ENCODE data around the gene ICOSLG. TPM values are rescaled to one million over a fixed set of nuclear protein-coding genes. Genes with fewer than 3 reads are reported as not detected.
"Not testable (repeated sequence)": the region's sequence is repeated elsewhere in the genome, so short reads cannot be mapped to it uniquely, and the experiment has no call there.

ICOSLG gene
- total and polyA plus RNA-seq, 2 of the 4 experiments (the other 2 are of a cell fraction), result under 0.01 to 0.09 TPM

- H2BK5ac ChIP-seq (ENCODE audit: low read depth, low read length, poor library complexity, severe bottlenecking); H4K91ac ChIP-seq (ENCODE audit: insufficient read depth, low read depth, low read length); H3K36me3 ChIP-seq (ENCODE audit: control insufficient read depth, insufficient read depth, low read length); in situ Hi-C loops (cut with MboI; ENCODE audit: low sequenced_read_pairs); H2BK120ac ChIP-seq (ENCODE audit: low read depth, low read length); H3K4me1 ChIP-seq (ENCODE audit: control insufficient read depth, insufficient read depth, low read length); H3K4me3 ChIP-seq (ENCODE audit: insufficient read depth, low read depth, low read length); H3K4me2 ChIP-seq (ENCODE audit: low read depth, low read length); H2AK9ac ChIP-seq (replicated peaks; ENCODE audit: low read depth, low read length, poor library complexity); H3K14ac ChIP-seq (replicated peaks; ENCODE audit: low read depth, low read length); H3K9me1 ChIP-seq (ENCODE audit: insufficient read depth, low read length); H3K4ac ChIP-seq (ENCODE audit: low read depth, low read length); H2BK20ac ChIP-seq (ENCODE audit: low read depth, low read length); H2AFZ ChIP-seq (replicated peaks; ENCODE audit: low read length, poor library complexity); H2AK5ac ChIP-seq (ENCODE audit: low read depth, low read length); H3K9ac ChIP-seq (ENCODE audit: low read depth, low read length); H2BK15ac ChIP-seq (ENCODE audit: low read depth, low read length); DNase-seq; H4K8ac ChIP-seq (ENCODE audit: low read depth in 2 of 2, low read length in 2 of 2); POLR2A ChIA-PET (ENCODE audit: unreplicated experiment); BruUV-seq (replicated peaks); H3K79me1 ChIP-seq (ENCODE audit: low read depth in 1 of 2, low read length in 2 of 2); H3K9me3 ChIP-seq (ENCODE audit: control insufficient read depth, insufficient read depth, low read length); H4K5ac ChIP-seq (ENCODE audit: low read depth, low read length); H3K56ac ChIP-seq (ENCODE audit: extremely low read depth, insufficient read depth, low read length); H3K23ac ChIP-seq (ENCODE audit: low read depth, low read length); H3K27me3 ChIP-seq (ENCODE audit: control insufficient read depth, insufficient read depth, low read length); dilution Hi-C loops (cut with HindIII; ENCODE audit: low sequenced_read_pairs, unreplicated experiment); ATAC-seq (ENCODE audit: low read depth); H3K27ac ChIP-seq (ENCODE audit: insufficient read depth, low read length); H4K20me1 ChIP-seq (ENCODE audit: insufficient read depth, low read length); CTCF ChIA-PET; H3K18ac ChIP-seq (ENCODE audit: low read depth, low read length); intact Hi-C loops (cut with micrococcal nuclease): not testable (repeated sequence)
- no CpG with 5 or more reads among the region's 14 CpGs for WGBS, 2 experiments (ENCODE audit: extremely low coverage in 2 of 2, insufficient read length in 1 of 2)
Measured at GRCh38 chr21:44176127-44176526, 64.6 kb downstream of the ICOSLG start.

- H4K91ac ChIP-seq (ENCODE audit: insufficient read depth, low read depth, low read length); H3K9me3 ChIP-seq (ENCODE audit: control insufficient read depth, insufficient read depth, low read length); H2BK120ac ChIP-seq (ENCODE audit: low read depth, low read length); H2BK5ac ChIP-seq (ENCODE audit: low read depth, low read length, poor library complexity, severe bottlenecking); H2AFZ ChIP-seq (replicated peaks; ENCODE audit: low read length, poor library complexity); H3K56ac ChIP-seq (ENCODE audit: extremely low read depth, insufficient read depth, low read length); H3K4me2 ChIP-seq (ENCODE audit: low read depth, low read length); H2BK15ac ChIP-seq (ENCODE audit: low read depth, low read length); CTCF ChIA-PET; H3K18ac ChIP-seq (ENCODE audit: low read depth, low read length); POLR2A ChIA-PET (ENCODE audit: unreplicated experiment); H3K23ac ChIP-seq (ENCODE audit: low read depth, low read length); H4K20me1 ChIP-seq (ENCODE audit: insufficient read depth, low read length); in situ Hi-C loops (cut with MboI; ENCODE audit: low sequenced_read_pairs); H3K79me1 ChIP-seq (ENCODE audit: low read depth in 1 of 2, low read length in 2 of 2); ATAC-seq (ENCODE audit: low read depth); H3K14ac ChIP-seq (replicated peaks; ENCODE audit: low read depth, low read length); H3K4me3 ChIP-seq (ENCODE audit: insufficient read depth, low read depth, low read length); H3K9ac ChIP-seq (ENCODE audit: low read depth, low read length); H4K8ac ChIP-seq (ENCODE audit: low read depth in 2 of 2, low read length in 2 of 2); H3K4ac ChIP-seq (ENCODE audit: low read depth, low read length); DNase-seq; H3K36me3 ChIP-seq (ENCODE audit: control insufficient read depth, insufficient read depth, low read length); BruUV-seq (replicated peaks); H4K5ac ChIP-seq (ENCODE audit: low read depth, low read length); dilution Hi-C loops (cut with HindIII; ENCODE audit: low sequenced_read_pairs, unreplicated experiment); H3K27me3 ChIP-seq (ENCODE audit: control insufficient read depth, insufficient read depth, low read length); intact Hi-C loops (cut with micrococcal nuclease); H2BK20ac ChIP-seq (ENCODE audit: low read depth, low read length); H2AK5ac ChIP-seq (ENCODE audit: low read depth, low read length); H3K4me1 ChIP-seq (ENCODE audit: control insufficient read depth, insufficient read depth, low read length); H2AK9ac ChIP-seq (replicated peaks; ENCODE audit: low read depth, low read length, poor library complexity); H3K27ac ChIP-seq (ENCODE audit: insufficient read depth, low read length); H3K9me1 ChIP-seq (ENCODE audit: insufficient read depth, low read length): not testable (repeated sequence)
- WGBS, 2 experiments (ENCODE audit: extremely low coverage in 2 of 2, insufficient read length in 1 of 2), result no CpG with 5 or more reads among the region's 17 CpGs
Measured at GRCh38 chr21:44175189-44175588, 65.6 kb downstream of the ICOSLG start.

All from IMR-90 (cell line).